Vagina (tissue), 2 donors: ENCODE results near the gene CRY2. TPM values are rescaled to one million over a fixed set of nuclear protein-coding genes. Genes with fewer than 3 reads are reported as not detected.

ENCODE experiments used
- DNase-seq, 2 donors: peaks; one replicate each; pipeline ENCODE4 v3.0.0-alpha.2; 2017; ENCODE audit errors: extremely low spot score in 2 of 2
- H3K27ac ChIP-seq: fragments of 200-600 bp; sonication (generic); one replicate; pipeline ENCODE4 v1.5.1; 2019
- H3K27me3 ChIP-seq: fragments of 200-600 bp; sonication (generic); one replicate; pipeline ENCODE4 v1.5.1; 2019
- H3K36me3 ChIP-seq, 2 donors: fragments of 200-600 bp; sonication (generic); one replicate each; pipeline ENCODE4 v1.5.1; 2017 to 2019
- H3K4me1 ChIP-seq: fragments of 200-600 bp; sonication (generic); one replicate; pipeline ENCODE4 v1.5.1; 2019
- H3K4me3 ChIP-seq, 2 donors: fragments of 200-600 bp; sonication (generic); 1 replicate in 1 of 2; 2 replicates in 1 of 2; pipeline ENCODE4 v1.5.1; 2016 to 2019
- H3K9me3 ChIP-seq: fragments of 200-600 bp; sonication (generic); one replicate; pipeline ENCODE4 v1.5.1; 2019
- POLR2A ChIP-seq, 2 donors: fragments of 450-650 bp; IDR thresholded peaks; one replicate each; pipeline ENCODE4 v1.6.1; 2017; ENCODE audit warnings: antibody characterized with exemption in 2 of 2, mild to moderate bottlenecking in 2 of 2, moderate library complexity in 2 of 2
- POLR2AphosphoS5 ChIP-seq, 2 donors: sonication (generic); formaldehyde crosslinking; IDR thresholded peaks; one replicate each; pipeline ENCODE4 v1.9.0; 2017; ENCODE audit warnings: antibody characterized with exemption in 2 of 2, mild to moderate bottlenecking in 2 of 2, low read depth in 1 of 2; ENCODE audit not compliant: insufficient read depth in 1 of 2
- intact Hi-C: fragments of 100-400 bp; cut with DNase I; formaldehyde crosslinking; loops from one replicate; pipeline ENCODE4 v1.15.1; 2023
- total RNA-seq: library from RNA; depleted of rRNA; stranded (reverse); fragments of >200 nt; gene quantifications from one replicate; pipeline ENCODE4 v1.2.3, GENCODE V29; 2016
- TF ChIP-seq, protein P1 (sequence below), 3 experiments: fragments of 450-650 bp in 2 of 3; fragments of 200-600 bp in 1 of 3; sonication (generic) in 1 of 3; IDR thresholded peaks; one replicate each; pipeline ENCODE4 v1.5.1; 2017 to 2019; ENCODE audit warnings: antibody characterized with exemption in 3 of 3, mild to moderate bottlenecking in 2 of 3, moderate library complexity in 2 of 3

Gene CRY2
- total RNA-seq, 1 donor from 2014 or later: 54.3 TPM

DNA sequence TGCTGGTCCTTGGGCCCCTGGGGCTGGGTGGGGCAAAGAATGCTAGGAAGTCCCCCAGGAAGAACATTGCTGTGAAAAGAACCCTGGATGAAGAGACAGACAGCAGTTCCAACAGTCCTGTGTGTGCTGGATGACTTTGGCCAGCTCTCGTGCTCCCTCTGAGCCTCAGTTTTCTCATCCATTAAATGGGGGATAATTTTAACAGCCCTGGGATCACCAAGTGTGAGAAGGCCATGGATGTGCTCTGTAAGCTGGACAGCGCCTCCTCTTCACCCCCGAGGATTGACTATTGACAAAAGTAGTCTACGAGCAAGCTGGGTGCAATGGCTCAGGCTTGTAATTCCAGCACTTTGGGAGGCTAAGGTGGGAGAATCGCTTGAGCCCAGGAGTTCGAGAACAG is 77.7 kb downstream of the CRY2 start:
- intact Hi-C loops: no loop called here
- Histone ChIP-seq H3K27ac (no peak overlapping the region), H3K4me3 (no peak overlapping the region), H3K27me3 (peaks cover 13% of the 10 kb centered on the region), H3K36me3 (no peaks in the 10 kb centered on the region), H3K9me3 (no peaks in the 10 kb centered on the region), H3K4me1 (peaks cover 27% of the 10 kb centered on the region)
- no peak for DNase-seq
- TF ChIP-seq POLR2AphosphoS5 (IDR thresholded peaks at IDR 0.05; ENCODE audit: insufficient read depth in 1 of 2, low read depth in 1 of 2): no peak
- TF ChIP-seq POLR2A (IDR thresholded peaks at IDR 0.05): no peak
- TF ChIP-seq, protein P1, sequence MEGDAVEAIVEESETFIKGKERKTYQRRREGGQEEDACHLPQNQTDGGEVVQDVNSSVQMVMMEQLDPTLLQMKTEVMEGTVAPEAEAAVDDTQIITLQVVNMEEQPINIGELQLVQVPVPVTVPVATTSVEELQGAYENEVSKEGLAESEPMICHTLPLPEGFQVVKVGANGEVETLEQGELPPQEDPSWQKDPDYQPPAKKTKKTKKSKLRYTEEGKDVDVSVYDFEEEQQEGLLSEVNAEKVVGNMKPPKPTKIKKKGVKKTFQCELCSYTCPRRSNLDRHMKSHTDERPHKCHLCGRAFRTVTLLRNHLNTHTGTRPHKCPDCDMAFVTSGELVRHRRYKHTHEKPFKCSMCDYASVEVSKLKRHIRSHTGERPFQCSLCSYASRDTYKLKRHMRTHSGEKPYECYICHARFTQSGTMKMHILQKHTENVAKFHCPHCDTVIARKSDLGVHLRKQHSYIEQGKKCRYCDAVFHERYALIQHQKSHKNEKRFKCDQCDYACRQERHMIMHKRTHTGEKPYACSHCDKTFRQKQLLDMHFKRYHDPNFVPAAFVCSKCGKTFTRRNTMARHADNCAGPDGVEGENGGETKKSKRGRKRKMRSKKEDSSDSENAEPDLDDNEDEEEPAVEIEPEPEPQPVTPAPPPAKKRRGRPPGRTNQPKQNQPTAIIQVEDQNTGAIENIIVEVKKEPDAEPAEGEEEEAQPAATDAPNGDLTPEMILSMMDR (IDR thresholded peaks at IDR 0.05): no peak

DNA sequence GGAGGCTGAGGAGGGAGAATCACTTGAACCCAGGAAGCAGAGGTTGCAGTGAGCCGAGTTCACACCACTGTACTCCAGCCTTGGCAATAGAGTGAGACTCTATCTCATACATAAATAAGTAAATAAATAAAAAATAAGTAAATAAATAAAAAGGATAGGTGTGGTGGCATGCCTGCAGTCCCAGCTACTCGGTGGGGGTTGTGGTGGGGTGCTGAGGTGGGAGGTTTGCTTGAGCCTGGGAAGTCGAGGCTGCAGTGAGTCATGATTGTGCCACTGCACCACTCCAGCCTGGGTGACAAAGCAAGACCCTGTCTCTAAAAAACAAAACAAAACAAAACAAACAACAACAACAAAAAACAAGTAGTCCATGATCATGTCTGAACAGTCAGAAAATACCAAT is 78.3 kb downstream of the CRY2 start:
- Histone ChIP-seq H3K27ac (no peak overlapping the region), H3K36me3 (no peaks in the 10 kb centered on the region), H3K27me3 (peaks cover 13% of the 10 kb centered on the region), H3K9me3 (no peaks in the 10 kb centered on the region), H3K4me1 (peaks cover 33% of the 10 kb centered on the region), H3K4me3 (no peak overlapping the region)
- TF ChIP-seq, protein P1 (IDR thresholded peaks at IDR 0.05): no peak
- TF ChIP-seq POLR2AphosphoS5 (IDR thresholded peaks at IDR 0.05; ENCODE audit: insufficient read depth in 1 of 2, low read depth in 1 of 2) (no peak), POLR2A (IDR thresholded peaks at IDR 0.05) (no peak)
- intact Hi-C loops: no loop called here
- no peak for DNase-seq

DNA sequence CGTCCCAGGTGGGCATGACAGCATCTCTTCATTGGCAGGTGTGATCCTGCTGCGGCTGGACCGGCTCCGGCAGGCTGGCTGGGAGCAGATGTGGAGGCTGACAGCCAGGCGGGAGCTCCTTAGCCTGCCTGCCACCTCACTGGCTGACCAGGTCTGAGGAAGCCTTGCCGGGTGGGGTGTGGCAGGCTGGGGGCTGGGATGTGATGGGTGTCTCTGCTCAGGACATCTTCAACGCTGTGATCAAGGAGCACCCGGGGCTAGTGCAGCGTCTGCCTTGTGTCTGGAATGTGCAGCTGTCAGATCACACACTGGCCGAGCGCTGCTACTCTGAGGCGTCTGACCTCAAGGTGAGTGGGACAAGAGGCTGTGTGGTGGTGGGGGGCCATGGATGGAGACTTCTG is 78.7 kb downstream of the CRY2 start:
- Histone ChIP-seq H3K27ac (no peak overlapping the region), H3K4me1 (peaks cover 38% of the 10 kb centered on the region), H3K4me3 (no peak overlapping the region), H3K9me3 (no peaks in the 10 kb centered on the region), H3K27me3 (peaks cover 13% of the 10 kb centered on the region), H3K36me3 (no peaks in the 10 kb centered on the region)
- no peak for DNase-seq
- intact Hi-C loops: no loop called here
- no peak for TF ChIP-seq POLR2A (IDR thresholded peaks at IDR 0.05)
- TF ChIP-seq, protein P1 (IDR thresholded peaks at IDR 0.05): no peak
- no peak for TF ChIP-seq POLR2AphosphoS5 (IDR thresholded peaks at IDR 0.05; ENCODE audit: insufficient read depth in 1 of 2, low read depth in 1 of 2)

DNA sequence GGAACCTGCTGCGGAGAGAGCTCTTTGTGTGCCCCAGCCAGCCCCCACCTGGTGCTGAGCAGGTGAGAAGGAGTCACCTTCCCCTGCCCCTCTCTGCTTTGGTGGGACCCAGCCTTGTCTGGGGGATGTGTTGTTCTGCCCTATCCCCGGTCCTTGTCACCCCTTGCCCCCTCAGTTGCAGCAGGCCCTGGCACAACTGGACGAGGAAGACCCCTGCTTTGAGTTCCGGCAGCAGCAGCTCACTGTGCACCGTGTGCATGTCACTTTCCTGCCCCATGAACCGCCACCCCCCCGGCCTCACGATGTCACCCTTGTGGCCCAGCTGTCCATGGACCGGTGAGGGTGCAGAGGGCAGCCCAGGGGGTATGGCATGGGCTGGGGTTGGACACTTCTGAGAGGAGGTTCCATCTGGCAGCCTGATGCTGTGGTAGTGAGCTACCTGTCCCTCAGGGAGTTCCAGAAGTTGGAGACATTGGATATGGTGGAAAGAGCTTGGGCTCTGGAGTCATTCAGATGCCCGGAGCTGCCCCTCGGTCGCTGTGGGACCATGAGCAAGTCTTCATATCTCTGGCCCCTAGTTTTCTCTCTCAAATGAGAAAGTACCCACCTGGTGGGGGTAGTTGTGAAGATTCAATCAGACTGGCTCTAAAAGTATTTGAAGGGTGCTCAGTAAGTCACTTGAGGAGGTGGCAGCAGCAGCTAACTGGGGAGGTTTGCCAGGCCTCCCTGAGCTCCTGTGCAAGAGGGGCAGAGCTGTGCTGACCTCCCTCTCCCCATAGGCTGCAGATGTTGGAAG is 79.5 kb downstream of the CRY2 start:
- H3K27me3 ChIP-seq: peaks cover 13% of the 10 kb centered on the region

DNA sequence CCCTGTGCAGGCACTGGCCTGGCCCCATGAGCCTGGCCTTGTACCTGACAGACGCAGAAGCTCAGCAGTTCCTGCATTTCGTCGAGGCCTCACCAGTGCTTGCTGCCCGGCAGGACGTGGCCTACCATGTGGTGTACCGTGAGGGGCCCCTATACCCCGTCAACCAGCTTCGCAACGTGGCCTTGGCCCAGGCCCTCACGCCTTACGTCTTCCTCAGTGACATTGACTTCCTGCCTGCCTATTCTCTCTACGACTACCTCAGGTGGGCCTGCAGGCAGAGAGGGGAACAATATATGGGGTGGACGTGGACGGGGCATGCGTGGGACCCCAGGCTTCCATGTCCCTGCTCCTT is 80.0 kb downstream of the CRY2 start:
- TF ChIP-seq, protein P1 (IDR thresholded peaks at IDR 0.05): no peak
- Histone ChIP-seq H3K4me3 (no peak overlapping the region), H3K27ac (no peak overlapping the region), H3K4me1 (peaks cover 38% of the 10 kb centered on the region), H3K36me3 (no peaks in the 10 kb centered on the region), H3K27me3 (peaks cover 12% of the 10 kb centered on the region), H3K9me3 (no peaks in the 10 kb centered on the region)
- intact Hi-C loops: no loop called here
- DNase-seq: no peak

More for the DNA sequence above, 79.5 kb downstream of the CRY2 start:
- intact Hi-C loops: no loop called here
- TF ChIP-seq POLR2A (IDR thresholded peaks at IDR 0.05): no peak
- TF ChIP-seq POLR2AphosphoS5 (IDR thresholded peaks at IDR 0.05; ENCODE audit: insufficient read depth in 1 of 2, low read depth in 1 of 2): no peak
- TF ChIP-seq, protein P1 (IDR thresholded peaks at IDR 0.05): no peak
- no peaks in the 10 kb centered on the region for H3K36me3 ChIP-seq
- H3K4me1 ChIP-seq: peaks cover 38% of the 10 kb centered on the region
- DNase-seq: no peak
- no peaks in the 10 kb centered on the region for H3K9me3 ChIP-seq
- no peak overlapping the region for H3K27ac ChIP-seq
- H3K4me3 ChIP-seq: no peak overlapping the region
